CD4-positive, alpha-beta T cell treated with Interleukin-6 at 100 ng/mL for 8 hours (primary cell): Measurements from ENCODE around the gene PERP.

ENCODE experiments used
- DNase-seq: peaks from one replicate; pipeline ENCODE4 v3.0.0-alpha.2; 2020; ENCODE audit warnings: mixed read lengths, low spot score

The PERP gene

DNA sequence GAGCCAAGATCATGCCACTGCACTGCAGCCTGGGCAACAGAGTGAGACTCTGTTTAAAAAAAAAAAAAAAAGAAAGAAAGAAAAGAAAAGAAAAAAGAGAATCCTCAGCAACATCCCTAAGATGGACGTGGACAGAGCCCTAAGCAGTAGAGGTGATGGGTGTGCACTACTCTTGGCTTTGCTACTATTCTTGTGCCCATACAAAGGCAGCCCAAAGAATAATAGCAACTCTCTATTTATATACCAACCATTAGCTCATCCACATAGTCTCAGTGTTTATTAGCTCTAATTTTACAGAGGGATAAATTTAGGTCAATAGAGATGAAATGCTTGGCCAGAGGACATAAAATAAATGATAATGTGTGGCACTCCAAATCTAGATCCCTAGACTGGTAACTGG is 62.2 kb downstream of the PERP start:
- no peak for DNase-seq

DNA sequence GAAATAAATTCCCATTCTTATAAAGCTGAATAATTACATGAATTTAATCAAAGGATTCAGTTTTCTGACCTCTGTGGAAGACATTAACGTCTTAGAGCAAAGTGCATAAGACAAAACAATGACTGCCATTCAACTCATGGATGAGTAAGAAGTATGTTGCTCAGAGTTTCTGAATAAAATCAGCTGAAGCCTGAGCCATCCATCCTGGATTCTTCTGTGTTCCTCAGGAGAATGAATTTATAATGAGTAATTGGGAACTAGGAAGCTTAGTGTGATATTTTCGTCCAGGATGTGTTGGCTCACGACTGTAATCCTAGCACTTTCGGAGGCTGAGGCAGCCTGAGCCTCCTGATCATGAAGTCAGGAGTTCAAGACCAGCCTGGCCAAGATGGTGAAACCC is 62.8 kb downstream of the PERP start:
- DNase-seq, result no peak
